ENCODE results near the gene TNFRSF17.

Gene TNFRSF17

DNA sequence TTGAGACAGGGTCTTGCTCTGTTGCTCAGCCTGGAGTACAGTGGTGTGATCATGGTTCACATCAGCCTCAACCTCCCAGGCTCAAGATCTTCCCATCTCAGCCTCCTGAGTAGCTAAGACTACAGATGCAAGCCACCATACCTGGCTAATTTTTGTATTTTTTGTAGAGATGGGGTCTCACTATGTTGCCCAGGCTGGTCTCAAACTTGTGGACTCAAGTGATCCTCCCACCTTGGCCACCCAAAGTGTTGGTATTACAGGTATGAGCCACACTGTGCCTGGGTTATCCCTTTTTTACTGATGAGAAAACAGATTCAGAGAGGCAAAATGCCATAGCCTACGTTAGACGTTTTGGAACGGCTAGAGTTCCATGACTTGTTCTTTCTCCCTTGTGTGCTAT lies 41.6 kb downstream of the TNFRSF17 start:
- no peak overlapping the region for H3K4me3 ChIP-seq (ENCODE audit: low read length, poor library complexity, severe bottlenecking)
- no peaks in the 10 kb centered on the region for H3K36me3 ChIP-seq (ENCODE audit: insufficient read depth, low read length)
- H3K79me2 ChIP-seq (ENCODE audit: insufficient read depth, low read length): no peaks in the 10 kb centered on the region
- no peaks in the 10 kb centered on the region for H3K9me3 ChIP-seq (ENCODE audit: insufficient read depth, low read depth, low read length)
- no peak overlapping the region for H3K4me2 ChIP-seq (ENCODE audit: low read depth, low read length, poor library complexity, severe bottlenecking)
- TF ChIP-seq, protein P1, sequence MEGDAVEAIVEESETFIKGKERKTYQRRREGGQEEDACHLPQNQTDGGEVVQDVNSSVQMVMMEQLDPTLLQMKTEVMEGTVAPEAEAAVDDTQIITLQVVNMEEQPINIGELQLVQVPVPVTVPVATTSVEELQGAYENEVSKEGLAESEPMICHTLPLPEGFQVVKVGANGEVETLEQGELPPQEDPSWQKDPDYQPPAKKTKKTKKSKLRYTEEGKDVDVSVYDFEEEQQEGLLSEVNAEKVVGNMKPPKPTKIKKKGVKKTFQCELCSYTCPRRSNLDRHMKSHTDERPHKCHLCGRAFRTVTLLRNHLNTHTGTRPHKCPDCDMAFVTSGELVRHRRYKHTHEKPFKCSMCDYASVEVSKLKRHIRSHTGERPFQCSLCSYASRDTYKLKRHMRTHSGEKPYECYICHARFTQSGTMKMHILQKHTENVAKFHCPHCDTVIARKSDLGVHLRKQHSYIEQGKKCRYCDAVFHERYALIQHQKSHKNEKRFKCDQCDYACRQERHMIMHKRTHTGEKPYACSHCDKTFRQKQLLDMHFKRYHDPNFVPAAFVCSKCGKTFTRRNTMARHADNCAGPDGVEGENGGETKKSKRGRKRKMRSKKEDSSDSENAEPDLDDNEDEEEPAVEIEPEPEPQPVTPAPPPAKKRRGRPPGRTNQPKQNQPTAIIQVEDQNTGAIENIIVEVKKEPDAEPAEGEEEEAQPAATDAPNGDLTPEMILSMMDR (conservative IDR thresholded peaks at IDR 0.05; ENCODE audit: low read length): no peak
- TF ChIP-seq EZH2phosphoT487 (IDR thresholded peaks at IDR 0.05; ENCODE audit: borderline replicate concordance): no peak
- no peaks in the 10 kb centered on the region for H4K20me1 ChIP-seq (ENCODE audit: insufficient read depth, low read length, poor library complexity, severe bottlenecking)
- H3K4me1 ChIP-seq (ENCODE audit: insufficient read depth, low read length, poor library complexity, severe bottlenecking): no peaks in the 10 kb centered on the region
- no peaks in the 10 kb centered on the region for H3F3A ChIP-seq (ENCODE audit: low read depth)
- H3K9ac ChIP-seq (ENCODE audit: low read depth, low read length, poor library complexity, severe bottlenecking): no peak overlapping the region
- no peaks in the 10 kb centered on the region for H3K9me2 ChIP-seq (replicated peaks; ENCODE audit: low read depth, low read length)
- H3K27me3 ChIP-seq (ENCODE audit: insufficient read depth, low read length, poor library complexity, severe bottlenecking): no peaks in the 10 kb centered on the region
- no peak overlapping the region for H2AFZ ChIP-seq (ENCODE audit: low read length)

DNA sequence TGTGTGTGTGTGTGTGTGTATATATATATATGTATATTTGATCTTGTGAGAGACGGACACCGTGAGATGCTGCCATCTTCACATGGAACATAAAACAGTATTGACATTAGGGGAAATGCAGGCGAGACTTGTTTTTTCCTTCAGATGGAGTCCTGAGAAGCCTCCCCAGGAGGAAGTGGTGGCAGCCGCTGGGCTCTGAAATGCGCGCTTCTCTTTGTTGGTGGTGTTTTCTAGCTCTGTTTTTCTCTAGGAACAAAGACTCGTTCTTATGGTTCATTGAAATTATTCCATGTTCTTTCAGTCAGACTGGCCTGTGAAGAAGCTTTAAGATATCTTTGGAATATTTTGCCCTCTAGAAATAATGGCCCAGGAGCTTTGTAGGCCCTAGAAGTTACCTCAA lies 44.5 kb downstream of the TNFRSF17 start:
- Histone ChIP-seq H2AFZ (ENCODE audit: low read length) (no peak overlapping the region), H3K9ac (ENCODE audit: low read depth, low read length, poor library complexity, severe bottlenecking) (no peak overlapping the region), H3K36me3 (ENCODE audit: insufficient read depth, low read length) (no peaks in the 10 kb centered on the region), H3K79me2 (ENCODE audit: insufficient read depth, low read length) (no peaks in the 10 kb centered on the region), H3K4me1 (ENCODE audit: insufficient read depth, low read length, poor library complexity, severe bottlenecking) (no peaks in the 10 kb centered on the region), H3K9me3 (ENCODE audit: insufficient read depth, low read depth, low read length) (no peaks in the 10 kb centered on the region), H3K9me2 (replicated peaks; ENCODE audit: low read depth, low read length) (no peaks in the 10 kb centered on the region), H3K4me3 (ENCODE audit: low read length, poor library complexity, severe bottlenecking) (no peak overlapping the region), H3K4me2 (ENCODE audit: low read depth, low read length, poor library complexity, severe bottlenecking) (no peak overlapping the region), H3K27me3 (ENCODE audit: insufficient read depth, low read length, poor library complexity, severe bottlenecking) (no peaks in the 10 kb centered on the region), H3F3A (ENCODE audit: low read depth) (no peaks in the 10 kb centered on the region), H4K20me1 (ENCODE audit: insufficient read depth, low read length, poor library complexity, severe bottlenecking) (no peaks in the 10 kb centered on the region)
- TF ChIP-seq, protein P1 (conservative IDR thresholded peaks at IDR 0.05; ENCODE audit: low read length): no peak
- no peak for TF ChIP-seq EZH2phosphoT487 (IDR thresholded peaks at IDR 0.05; ENCODE audit: borderline replicate concordance)

DNA sequence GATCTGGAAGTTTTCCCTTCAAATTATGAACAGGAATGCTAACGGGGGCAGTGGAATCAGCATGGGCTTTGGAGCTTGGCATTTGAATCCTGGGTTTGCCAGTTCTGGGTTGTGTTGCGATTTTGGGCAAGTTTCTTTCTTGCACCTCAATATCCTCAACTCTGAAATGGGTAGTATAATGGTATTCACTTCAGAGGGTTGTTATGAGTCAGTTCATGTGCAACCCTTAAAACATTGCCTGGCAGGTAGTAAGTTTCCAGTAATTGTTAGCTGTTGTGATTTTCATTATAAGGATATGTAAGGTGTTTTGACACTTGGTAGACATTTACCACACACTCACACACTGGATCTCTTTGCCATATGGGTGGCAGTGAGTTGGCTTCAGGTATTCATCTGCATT lies 44.9 kb downstream of the TNFRSF17 start:
- H3K36me3 ChIP-seq (ENCODE audit: insufficient read depth, low read length): no peaks in the 10 kb centered on the region
- no peaks in the 10 kb centered on the region for H3K27me3 ChIP-seq (ENCODE audit: insufficient read depth, low read length, poor library complexity, severe bottlenecking)
- no peak overlapping the region for H3K9ac ChIP-seq (ENCODE audit: low read depth, low read length, poor library complexity, severe bottlenecking)
- no peaks in the 10 kb centered on the region for H3K79me2 ChIP-seq (ENCODE audit: insufficient read depth, low read length)
- H3K9me3 ChIP-seq (ENCODE audit: insufficient read depth, low read depth, low read length): no peaks in the 10 kb centered on the region
- no peak for TF ChIP-seq EZH2phosphoT487 (IDR thresholded peaks at IDR 0.05; ENCODE audit: borderline replicate concordance)
- TF ChIP-seq, protein P1 (conservative IDR thresholded peaks at IDR 0.05; ENCODE audit: low read length): no peak
- no peak overlapping the region for H3K4me2 ChIP-seq (ENCODE audit: low read depth, low read length, poor library complexity, severe bottlenecking)
- no peaks in the 10 kb centered on the region for H3K4me1 ChIP-seq (ENCODE audit: insufficient read depth, low read length, poor library complexity, severe bottlenecking)
- H3F3A ChIP-seq (ENCODE audit: low read depth): no peaks in the 10 kb centered on the region
- no peaks in the 10 kb centered on the region for H4K20me1 ChIP-seq (ENCODE audit: insufficient read depth, low read length, poor library complexity, severe bottlenecking)
- no peak overlapping the region for H2AFZ ChIP-seq (ENCODE audit: low read length)
- H3K9me2 ChIP-seq (replicated peaks; ENCODE audit: low read depth, low read length): no peaks in the 10 kb centered on the region
- no peak overlapping the region for H3K4me3 ChIP-seq (ENCODE audit: low read length, poor library complexity, severe bottlenecking)
